GM12878 (cell line): ENCODE measurements around the gene ZNF451. TPM values are rescaled to one million over a fixed set of nuclear protein-coding genes. Genes with fewer than 3 reads are reported as not detected.
A peak's percentile ranks its signal among the peaks of the same experiment; 100 is the strongest.

ENCODE experiments used
- ATAC-seq: fragments of 200-7000 bp; cut with Tn5 transposase; 3 replicates; pipeline ENCODE4 v1.9.1; 2020; ENCODE audit warnings: mild to moderate bottlenecking, moderate library complexity
- BruUV-seq: library from RNA; stranded (reverse); fragments of 400-500 nt; replicated peaks from 2 replicates; lab custom pipeline; 2021; lab: Mats Ljungman, UMichigan
- CTCF ChIA-PET: fragments of 300-600 bp; sonication (Branson Sonifier 250); formaldehyde crosslinking; extraction: SDS; loops from one replicate; lab custom pipeline; 2021; ENCODE audit warnings: inconsistent platforms; lab: Yijun Ruan, JAX
- POLR2A ChIA-PET: fragments of 350-600 bp; formaldehyde crosslinking; extraction: SDS; loops from one replicate; lab custom pipeline; 2021; ENCODE audit warnings: inconsistent platforms; lab: Charles Lee
- RAD21 ChIA-PET: fragments of 300-600 bp; sonication (Branson Sonifier 250); formaldehyde crosslinking; loops from one replicate; lab custom pipeline; 2023; ENCODE audit warnings: antibody characterized with exemption; ENCODE audit not compliant: unreplicated experiment; lab: Charles Lee
- SMC1A ChIA-PET: fragments of 300-600 bp; sonication (Branson Sonifier 250); formaldehyde crosslinking; loops from one replicate; lab custom pipeline; 2023; ENCODE audit not compliant: unreplicated experiment, uncharacterized antibody; lab: Charles Lee
- DNase-seq: peaks from one replicate; pipeline ENCODE4 v3.0.0-alpha.2; 2011; ENCODE audit warnings: low read depth, low spot score
- FAIRE-seq: peaks from 3 replicates; lab custom pipeline; 2011; peaks lifted over from hg19 to GRCh38; lab: Jason Lieb, UNC
- H2AFZ ChIP-seq: 2 replicates; pipeline ENCODE4 v1.6.0; 2011; ENCODE audit warnings: low read depth, low read length, control low read depth; ENCODE audit not compliant: control insufficient read depth
- H3K27ac ChIP-seq: 2 replicates; pipeline ENCODE4 v1.5.1; 2011; ENCODE audit warnings: control low read depth; ENCODE audit not compliant: control insufficient read depth, insufficient read depth
- H3K27me3 ChIP-seq, 2 experiments: replicated peaks in 1 of 2; 2 replicates each; pipeline versions ENCODE4 v1.6.0 to v1.6.1; 2011; ENCODE audit warnings: low read length in 1 of 2; ENCODE audit not compliant: control insufficient read depth in 2 of 2, insufficient read depth in 2 of 2
- H3K36me3 ChIP-seq, 2 experiments: 2 replicates each; pipeline ENCODE4 v1.5.1; 2011; ENCODE audit warnings: low read length in 1 of 2; ENCODE audit not compliant: control insufficient read depth in 2 of 2, insufficient read depth in 2 of 2
- H3K4me1 ChIP-seq: 2 replicates; pipeline ENCODE4 v1.6.1; 2011; ENCODE audit warnings: mild to moderate bottlenecking, low read length, moderate library complexity, mixed read lengths; ENCODE audit not compliant: control insufficient read depth, insufficient read depth
- H3K4me2 ChIP-seq: 2 replicates; pipeline ENCODE4 v1.6.0; 2011; ENCODE audit warnings: control low read depth; ENCODE audit not compliant: control insufficient read depth, insufficient read depth
- H3K4me3 ChIP-seq: fragments of 200-600 bp; sonication (generic); 2 replicates; pipeline ENCODE4 v1.5.1; 2016
- H3K79me2 ChIP-seq: 2 replicates; pipeline ENCODE4 v1.6.0; 2011; ENCODE audit warnings: low read length; ENCODE audit not compliant: control insufficient read depth, insufficient read depth
- H3K9ac ChIP-seq: 2 replicates; pipeline ENCODE4 v1.8.0; 2011; ENCODE audit warnings: low read length, control low read depth, mixed read lengths; ENCODE audit not compliant: control insufficient read depth, insufficient read depth
- H3K9me3 ChIP-seq: replicated peaks from 3 replicates; pipeline ENCODE4 v1.5.1; 2011; ENCODE audit warnings: mild to moderate bottlenecking, low read length; ENCODE audit not compliant: control insufficient read depth, insufficient read depth
- H4K20me1 ChIP-seq: 2 replicates; pipeline ENCODE4 v1.6.0; 2011; ENCODE audit not compliant: control insufficient read depth, insufficient read depth
- ATF2 ChIP-seq: IDR thresholded peaks from 2 replicates; pipeline ENCODE4 v1.6.1; 2012; ENCODE audit warnings: low read length, inconsistent platforms
- ATF7 ChIP-seq: fragments of 450-650 bp; IDR thresholded peaks from 2 replicates; pipeline ENCODE4 v1.6.1; 2016; ENCODE audit warnings: low read depth, mild to moderate bottlenecking
- CHD1 ChIP-seq: IDR thresholded peaks from 2 replicates; pipeline ENCODE4 v1.6.1; 2012; ENCODE audit warnings: low read depth, low read length, improper control_type of control experiment
- HCFC1 ChIP-seq: fragments of 150-350 bp; IDR thresholded peaks from 2 replicates; pipeline ENCODE4 v1.6.1; 2014; ENCODE audit warnings: low read length
- JUND ChIP-seq: IDR thresholded peaks from 2 replicates; pipeline ENCODE4 v1.6.1; 2012; ENCODE audit warnings: low read depth, mild to moderate bottlenecking, low read length, improper control_type of control experiment, moderate library complexity
- MTA2 ChIP-seq: fragments of 450-650 bp; IDR thresholded peaks from 2 replicates; pipeline ENCODE4 v1.6.1; 2016; ENCODE audit warnings: low read depth, mild to moderate bottlenecking, moderate library complexity
- MYB ChIP-seq: fragments of 150-350 bp; IDR thresholded peaks from 2 replicates; pipeline ENCODE4 v1.6.1; 2014; ENCODE audit warnings: mild to moderate bottlenecking, low read depth, low read length, borderline replicate concordance
- TCF3 ChIP-seq: IDR thresholded peaks from 2 replicates; pipeline ENCODE4 v1.6.1; 2012; ENCODE audit warnings: low read depth, mild to moderate bottlenecking, low read length, borderline replicate concordance; ENCODE audit not compliant: insufficient read depth
- WGBS: methylation state at CpG from one replicate; pipeline ENCODE4 v1.1.6; 2016; ENCODE audit warnings: low lambda C conversion rate; ENCODE audit not compliant: insufficient replicate concordance, insufficient coverage; ENCODE audit errors: missing lambda C conversion rate; 5-methylcytosine and 5-hydroxymethylcytosine counted together
- in situ Hi-C: fragments of 300-500 bp; cut with MboI; formaldehyde crosslinking; loops from 9 replicates; pipeline ENCODE4 v1.14.3; 2018; ENCODE audit warnings: mixed read lengths
- intact Hi-C: fragments of 100-400 bp; cut with micrococcal nuclease; formaldehyde crosslinking; loops from one replicate; pipeline ENCODE4 v1.14.2; 2022; ENCODE audit not compliant: unreplicated experiment
- polyA plus RNA-seq, 11 experiments: library from polyadenylated mRNA; depleted of rRNA in 4 of 11; unstranded in 6 of 11; stranded (reverse) in 5 of 11; fragments of >200 nt; fragmentation: Nextera tagmentation in 4 of 11; fragmentation: Illumina TruSeq in 1 of 11; extraction: Ambion mirVana in 4 of 11; extraction: Trizol in 1 of 11; gene quantifications; 1 replicate in 1 of 11; 2 replicates in 10 of 11; pipeline versions ENCODE4 v1.2.1 to v1.2.3, GENCODE V29; 2011 to 2016; ENCODE audit warnings: inconsistent platforms in 2 of 11, missing spikeins in 2 of 11, low read depth in 1 of 11
- total RNA-seq, 4 experiments: library from RNA; depleted of rRNA in 3 of 4; stranded (reverse); fragments of >200 nt in 3 of 4; fragmentation: Illumina TruSeq in 1 of 4; extraction: Trizol in 1 of 4; gene quantifications; 2 replicates each; pipeline versions ENCODE4 v1.2.1 to v1.2.3, GENCODE V29; 2013 to 2021
- TF ChIP-seq, protein P1 (sequence below): fragments of 450-650 bp; IDR thresholded peaks from 2 replicates; pipeline ENCODE4 v1.6.1; 2017; ENCODE audit warnings: mild to moderate bottlenecking, moderate library complexity

The ZNF451 gene
- total and polyA plus RNA-seq, 10 of the 15 experiments (the other 5 are each of a cell fraction or from before 2014, with no cell fraction given), result 6.5 to 44.4 (median 23.8) TPM

- Histone ChIP-seq H3K79me2 (no peaks in the 10 kb centered on the region), H3K36me3 (0 out of 4 replicates have a peak, but pooled peaks cover 0 to 3% of the 10 kb centered on the region in 2 experiments), H2AFZ (no peak overlapping the region), H3K9me3 (no peaks in the 10 kb centered on the region), H3K9ac (no peak overlapping the region), H3K27me3 (no peaks in the 10 kb centered on the region), H4K20me1 (no peaks in the 10 kb centered on the region), H3K4me2 (no peak overlapping the region), H3K4me3 (no peak overlapping the region), H3K27ac (no peak overlapping the region), H3K4me1 (no peaks in the 10 kb centered on the region)
- SMC1A ChIA-PET, result no interaction called here
- no TSS peak for BruUV-seq
- ATAC-seq, result no peak
- POLR2A ChIA-PET, result no interaction called here
- no peak for FAIRE-seq
- in situ Hi-C loops, result no loop called here
- RAD21 ChIA-PET, result no interaction called here
- DNase-seq, result no peak
- no peak for TF ChIP-seq MYB
- 92% methylated on average over 1 of the region's 1 CpG for WGBS
- intact Hi-C loops, result no loop called here
- CTCF ChIA-PET, result interaction anchor here (0.6 to 1.4 kb wide), 6 partner anchors 9 to 165 kb away, joined by 3 to 4 read pairs (median 3); no protein-coding TSS in a partner anchor
Observed at GRCh38 chr6:57078531-57079207, 11.3 kb upstream of the ZNF451 start.

DNA sequence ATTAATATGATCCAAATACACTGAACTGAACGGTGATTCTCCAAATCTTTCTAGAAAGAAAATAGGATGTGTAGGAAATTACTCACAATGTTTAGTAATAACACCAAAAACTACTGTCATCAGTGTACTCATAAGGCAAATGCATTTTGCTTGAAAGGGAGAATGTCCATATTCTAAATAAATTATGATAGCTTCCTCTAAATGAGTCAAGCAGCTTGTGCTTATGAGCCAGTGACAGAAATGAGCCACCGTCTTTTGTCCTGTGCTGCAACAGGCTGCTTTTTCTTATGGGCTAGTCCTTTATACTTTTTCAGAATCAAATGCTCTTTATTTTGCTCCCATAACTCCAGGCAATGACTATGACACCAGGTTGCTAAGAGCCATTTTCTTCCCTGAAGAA lies 4.5 kb upstream of the ZNF451 start:
- intact Hi-C loops, result no loop called here
- SMC1A ChIA-PET, result no interaction called here
- H3K4me1 ChIP-seq, result peaks cover 5% of the 10 kb centered on the region
- in situ Hi-C loops, result no loop called here
- no peak for DNase-seq
- POLR2A ChIA-PET, result no interaction called here
- H2AFZ ChIP-seq, result no peak overlapping the region
- RAD21 ChIA-PET, result no interaction called here
- no peak overlapping the region for H3K27ac ChIP-seq
- no peaks in the 10 kb centered on the region for H3K36me3 ChIP-seq
- no peak overlapping the region for H3K4me3 ChIP-seq
- peak; percentile 35 for FAIRE-seq
- CTCF ChIA-PET, result no interaction called here
- H3K9ac ChIP-seq, result no peak overlapping the region
- BruUV-seq, result no TSS peak
- no peak overlapping the region for H3K4me2 ChIP-seq
- no peak for ATAC-seq
- 27% methylated on average over 2 of the region's 2 CpGs for WGBS
- no peaks in the 10 kb centered on the region for H3K27me3 ChIP-seq
- peaks cover 3% of the 10 kb centered on the region for H3K79me2 ChIP-seq
- no peaks in the 10 kb centered on the region for H3K9me3 ChIP-seq
- H4K20me1 ChIP-seq, result no peaks in the 10 kb centered on the region
- no peak for TF ChIP-seq CHD1
- TF ChIP-seq, protein P1, sequence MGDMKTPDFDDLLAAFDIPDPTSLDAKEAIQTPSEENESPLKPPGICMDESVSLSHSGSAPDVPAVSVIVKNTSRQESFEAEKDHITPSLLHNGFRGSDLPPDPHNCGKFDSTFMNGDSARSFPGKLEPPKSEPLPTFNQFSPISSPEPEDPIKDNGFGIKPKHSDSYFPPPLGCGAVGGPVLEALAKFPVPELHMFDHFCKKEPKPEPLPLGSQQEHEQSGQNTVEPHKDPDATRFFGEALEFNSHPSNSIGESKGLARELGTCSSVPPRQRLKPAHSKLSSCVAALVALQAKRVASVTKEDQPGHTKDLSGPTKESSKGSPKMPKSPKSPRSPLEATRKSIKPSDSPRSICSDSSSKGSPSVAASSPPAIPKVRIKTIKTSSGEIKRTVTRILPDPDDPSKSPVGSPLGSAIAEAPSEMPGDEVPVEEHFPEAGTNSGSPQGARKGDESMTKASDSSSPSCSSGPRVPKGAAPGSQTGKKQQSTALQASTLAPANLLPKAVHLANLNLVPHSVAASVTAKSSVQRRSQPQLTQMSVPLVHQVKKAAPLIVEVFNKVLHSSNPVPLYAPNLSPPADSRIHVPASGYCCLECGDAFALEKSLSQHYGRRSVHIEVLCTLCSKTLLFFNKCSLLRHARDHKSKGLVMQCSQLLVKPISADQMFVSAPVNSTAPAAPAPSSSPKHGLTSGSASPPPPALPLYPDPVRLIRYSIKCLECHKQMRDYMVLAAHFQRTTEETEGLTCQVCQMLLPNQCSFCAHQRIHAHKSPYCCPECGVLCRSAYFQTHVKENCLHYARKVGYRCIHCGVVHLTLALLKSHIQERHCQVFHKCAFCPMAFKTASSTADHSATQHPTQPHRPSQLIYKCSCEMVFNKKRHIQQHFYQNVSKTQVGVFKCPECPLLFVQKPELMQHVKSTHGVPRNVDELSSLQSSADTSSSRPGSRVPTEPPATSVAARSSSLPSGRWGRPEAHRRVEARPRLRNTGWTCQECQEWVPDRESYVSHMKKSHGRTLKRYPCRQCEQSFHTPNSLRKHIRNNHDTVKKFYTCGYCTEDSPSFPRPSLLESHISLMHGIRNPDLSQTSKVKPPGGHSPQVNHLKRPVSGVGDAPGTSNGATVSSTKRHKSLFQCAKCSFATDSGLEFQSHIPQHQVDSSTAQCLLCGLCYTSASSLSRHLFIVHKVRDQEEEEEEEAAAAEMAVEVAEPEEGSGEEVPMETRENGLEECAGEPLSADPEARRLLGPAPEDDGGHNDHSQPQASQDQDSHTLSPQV, result no peak
- TF ChIP-seq ATF7, result no peak
- no peak for TF ChIP-seq MTA2
- TF ChIP-seq JUND, result no peak
- no peak for TF ChIP-seq HCFC1
- TF ChIP-seq TCF3, result no peak
- TF ChIP-seq ATF2, result no peak
